Activated CD8-positive, alpha-beta memory T cell treated with anti-CD3 and anti-CD28 coated beads, Interleukin-2, amount 10 ng/mL, durations not matched to agents 7 days and 5 days (primary cell): Measurements from ENCODE around the gene AGBL2. TPM values are rescaled to one million over a fixed set of nuclear protein-coding genes. Genes with fewer than 3 reads are reported as not detected.
"Not testable (repeated sequence)": the region's sequence is repeated elsewhere in the genome, so short reads cannot be mapped to it uniquely, and the experiment has no call there.

Source experiments
- ATAC-seq: fragments of 150-1000 bp; cut with Tn5 transposase; one replicate; pipeline ENCODE4 v1.10.0; 2021; ENCODE audit warnings: moderate library complexity
- CTCF ChIA-PET: fragments of 350-600 bp; sonication (Branson Sonifier 250); formaldehyde crosslinking; loops from one replicate; lab custom pipeline; 2021; ENCODE audit warnings: antibody characterized with exemption; lab: Charles Lee
- DNase-seq: peaks from one replicate; pipeline ENCODE4 v3.0.0-alpha.2; 2020
- H3K27ac Mint-ChIP-seq: one replicate; pipeline ENCODE4 v1.8.0; 2021; ENCODE audit warnings: mild to moderate bottlenecking, mixed read lengths
- H3K27me3 Mint-ChIP-seq: one replicate; pipeline ENCODE4 v1.8.0; 2021; ENCODE audit warnings: mixed read lengths
- H3K36me3 Mint-ChIP-seq: one replicate; pipeline ENCODE4 v1.8.0; 2021; ENCODE audit warnings: mild to moderate bottlenecking, mixed read lengths
- H3K4me1 Mint-ChIP-seq: one replicate; pipeline ENCODE4 v1.8.0; 2021; ENCODE audit warnings: mixed read lengths
- H3K4me3 Mint-ChIP-seq: one replicate; pipeline ENCODE4 v1.8.0; 2021; ENCODE audit warnings: mild to moderate bottlenecking, moderate library complexity, mixed read lengths
- H3K9me3 Mint-ChIP-seq: one replicate; pipeline ENCODE4 v1.8.0; 2022; ENCODE audit warnings: low read depth, mixed read lengths
- total RNA-seq, 2 experiments: library from RNA; stranded (reverse); gene quantifications; one replicate each; pipeline ENCODE4 v1.2.3, GENCODE V29; 2021

AGBL2 gene
- total RNA-seq, 2 experiments from 2014 or later: 5.6 to 10.3 TPM

GRCh38 chr11:47724041-47724729 is 9.0 kb upstream of the AGBL2 start:
- no peaks in the 10 kb centered on the region for H3K9me3 Mint-ChIP-seq
- H3K27me3 Mint-ChIP-seq: no peaks in the 10 kb centered on the region
- H3K4me3 Mint-ChIP-seq: no peak overlapping the region
- peaks cover 50% of the 10 kb centered on the region for H3K36me3 Mint-ChIP-seq
- peaks cover 9% of the 10 kb centered on the region for H3K4me1 Mint-ChIP-seq
- ATAC-seq: no peak
- H3K27ac Mint-ChIP-seq: no peak overlapping the region
- CTCF ChIA-PET: interaction anchor here (1.1 kb wide), 1 partner anchor 10 kb away, joined by 3 read pairs; no protein-coding TSS in a partner anchor
- no peak for DNase-seq

- peaks cover 49% of the 10 kb centered on the region for H3K36me3 Mint-ChIP-seq
These were observed 7.9 kb upstream of the AGBL2 start for GRCh38 chr11:47723041-47723440.

DNA sequence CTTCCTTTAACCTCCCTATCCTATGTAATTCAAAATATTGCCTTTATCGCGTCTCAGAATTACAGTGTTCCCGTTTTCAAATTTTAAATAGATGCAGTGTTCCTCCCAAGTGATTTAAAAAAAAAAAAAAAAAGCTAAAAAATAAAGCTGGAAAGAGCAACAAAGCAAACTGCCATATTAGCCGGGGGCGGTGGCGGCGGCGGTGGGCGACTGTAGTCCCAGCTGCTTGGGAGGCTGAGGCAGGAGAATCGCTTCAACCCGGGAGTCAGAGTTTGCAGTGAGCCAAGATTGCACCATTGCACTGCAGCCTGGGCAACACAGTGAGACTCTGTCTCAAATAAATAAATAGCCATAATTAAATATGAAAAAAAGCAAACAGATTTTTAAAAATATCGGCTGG is 5.5 kb upstream of the AGBL2 start:
- H3K27me3 Mint-ChIP-seq: no peaks in the 10 kb centered on the region
- H3K36me3 Mint-ChIP-seq: peaks cover 52% of the 10 kb centered on the region
- CTCF ChIA-PET: interaction anchor here (0.6 kb wide), 1 partner anchor 1079 kb away, joined by 3 read pairs; no protein-coding TSS in a partner anchor

More at GRCh38 chr11:47723041-47723440, 7.9 kb upstream of the AGBL2 start:
- no peaks in the 10 kb centered on the region for H3K9me3 Mint-ChIP-seq
- DNase-seq: no peak
- H3K4me3 Mint-ChIP-seq: no peak overlapping the region
- CTCF ChIA-PET: interaction anchor here (0.7 to 1.1 kb wide), 2 partner anchors 9 to 35 kb away, joined by 4 read pairs; no protein-coding TSS in a partner anchor
- H3K27ac Mint-ChIP-seq: no peak overlapping the region
- H3K27me3 Mint-ChIP-seq: no peaks in the 10 kb centered on the region
- H3K4me1 Mint-ChIP-seq: peaks cover 9% of the 10 kb centered on the region
- no peak for ATAC-seq

DNA sequence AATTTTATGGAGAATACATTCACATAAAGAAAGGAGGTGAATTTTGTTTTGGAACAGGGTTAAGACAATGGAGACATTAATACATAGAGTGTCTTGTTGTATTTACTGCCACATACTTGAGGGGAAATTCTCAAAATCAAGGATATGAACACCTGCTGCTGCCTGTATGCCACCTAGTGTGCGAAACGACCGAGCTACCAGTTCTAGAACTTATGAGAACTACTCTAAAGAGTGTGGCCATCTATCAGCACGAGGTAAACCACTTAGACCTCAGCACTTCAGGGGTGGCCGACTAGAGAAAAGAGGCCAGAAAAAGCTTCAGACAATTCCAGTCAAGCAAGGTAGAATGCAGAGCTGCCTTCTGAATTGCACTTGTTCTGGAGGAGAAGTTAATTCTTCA is 1.5 kb upstream of the AGBL2 start:
- peak overlapping the region; percentile 80 for H3K27ac Mint-ChIP-seq
- no peaks in the 10 kb centered on the region for H3K9me3 Mint-ChIP-seq
- no peak overlapping the region for H3K4me3 Mint-ChIP-seq
- H3K4me1 Mint-ChIP-seq: peaks cover 25% of the 10 kb centered on the region
- ATAC-seq (no peak), DNase-seq (peak; percentile 49)
- no peaks in the 10 kb centered on the region for H3K27me3 Mint-ChIP-seq
- H3K36me3 Mint-ChIP-seq: peaks cover 27% of the 10 kb centered on the region
- CTCF ChIA-PET: interaction anchor here (0.7 to 1.9 kb wide), 2 partner anchors 75 to 151 kb away, joined by 3 to 6 read pairs; no protein-coding TSS in a partner anchor

More for the DNA sequence above, 5.5 kb upstream of the AGBL2 start:
- DNase-seq: no peak
- no peak for ATAC-seq
- no peaks in the 10 kb centered on the region for H3K9me3 Mint-ChIP-seq
- H3K4me1 Mint-ChIP-seq: peaks cover 13% of the 10 kb centered on the region
- no peak overlapping the region for H3K4me3 Mint-ChIP-seq
- H3K27ac Mint-ChIP-seq: no peak overlapping the region

DNA sequence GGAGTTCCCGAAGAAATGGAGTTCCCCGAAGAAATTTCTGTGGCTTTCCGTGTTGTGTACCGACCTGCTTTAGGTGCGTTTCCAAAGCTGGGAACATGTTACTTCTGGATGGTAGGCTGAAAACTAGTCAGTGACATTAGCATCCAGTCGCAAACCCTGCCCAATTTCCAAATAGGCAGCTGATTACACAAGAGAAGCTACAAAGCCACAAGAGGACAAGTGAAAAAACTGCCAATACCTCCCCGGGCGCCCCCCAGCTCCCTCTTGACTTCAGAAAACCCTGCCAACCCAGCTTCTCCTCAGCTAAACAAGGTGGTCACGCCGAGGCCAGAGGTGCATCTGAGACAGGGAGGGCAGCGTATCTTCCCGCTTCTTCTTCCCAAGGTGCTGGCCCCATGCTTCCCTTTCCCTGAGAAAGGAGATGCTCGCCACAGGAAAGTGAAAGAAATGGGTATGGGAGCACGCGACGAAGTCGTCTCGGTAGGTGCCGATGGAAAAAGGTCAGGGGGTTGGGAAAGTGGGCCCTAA is 551 bp downstream of the AGBL2 start:
- CTCF ChIA-PET: interaction anchor here (0.9 to 1.9 kb wide), 4 partner anchors 71 to 161 kb away, joined by 3 to 9 read pairs (median 5); partner anchors contain the start of genes CELF1 and NUP160
- H3K9me3 Mint-ChIP-seq: no peaks in the 10 kb centered on the region
- H3K27me3 Mint-ChIP-seq: no peaks in the 10 kb centered on the region
- H3K27ac Mint-ChIP-seq: peak overlapping the region; percentile 95
- H3K4me1 Mint-ChIP-seq: peaks cover 28% of the 10 kb centered on the region
- DNase-seq: peak; percentile 44
- H3K4me3 Mint-ChIP-seq: peak overlapping the region; percentile 92
- H3K36me3 Mint-ChIP-seq: peaks cover 17% of the 10 kb centered on the region
- peak; percentile 1 for ATAC-seq

GRCh38 chr11:47711816-47712215 is 3.4 kb downstream of the AGBL2 start:
- no peak overlapping the region for H3K4me3 Mint-ChIP-seq
- CTCF ChIA-PET: interaction anchor here (1.1 kb wide), 1 partner anchor 399 kb away, joined by 3 read pairs; no protein-coding TSS in a partner anchor
- DNase-seq: no peak
- no peak overlapping the region for H3K27ac Mint-ChIP-seq
- H3K4me1 Mint-ChIP-seq: peaks cover 22% of the 10 kb centered on the region
- no peaks in the 10 kb centered on the region for H3K9me3 Mint-ChIP-seq
- no peaks in the 10 kb centered on the region for H3K27me3 Mint-ChIP-seq
- H3K36me3 Mint-ChIP-seq: peaks cover 12% of the 10 kb centered on the region
- ATAC-seq: no peak

DNA sequence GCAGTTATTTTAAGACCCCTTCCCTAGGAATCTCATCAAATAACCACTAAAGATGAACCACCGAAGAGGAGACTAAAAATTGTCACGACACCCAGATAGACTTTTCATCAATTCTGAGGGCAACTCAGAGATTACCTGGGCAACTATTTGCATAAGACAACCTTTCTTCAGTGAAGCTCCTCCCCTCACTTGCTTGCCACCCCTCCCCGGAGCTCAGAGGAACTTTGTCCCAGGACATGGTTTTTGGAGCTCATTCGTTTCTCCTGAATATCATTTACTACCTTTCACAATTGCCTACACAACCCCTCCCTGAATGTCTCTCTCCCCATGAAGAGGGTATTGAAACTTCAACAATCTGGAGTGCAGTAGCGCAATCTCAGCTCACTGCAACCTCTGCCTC is 3.9 kb downstream of the AGBL2 start:
- no peak overlapping the region for H3K4me3 Mint-ChIP-seq
- no peaks in the 10 kb centered on the region for H3K27me3 Mint-ChIP-seq
- no peak for ATAC-seq
- CTCF ChIA-PET: interaction anchor here (1.1 kb wide), 1 partner anchor 399 kb away, joined by 3 read pairs; no protein-coding TSS in a partner anchor
- no peaks in the 10 kb centered on the region for H3K9me3 Mint-ChIP-seq
- peaks cover 16% of the 10 kb centered on the region for H3K4me1 Mint-ChIP-seq
- no peak overlapping the region for H3K27ac Mint-ChIP-seq
- no peak for DNase-seq
- peaks cover 7% of the 10 kb centered on the region for H3K36me3 Mint-ChIP-seq

DNA sequence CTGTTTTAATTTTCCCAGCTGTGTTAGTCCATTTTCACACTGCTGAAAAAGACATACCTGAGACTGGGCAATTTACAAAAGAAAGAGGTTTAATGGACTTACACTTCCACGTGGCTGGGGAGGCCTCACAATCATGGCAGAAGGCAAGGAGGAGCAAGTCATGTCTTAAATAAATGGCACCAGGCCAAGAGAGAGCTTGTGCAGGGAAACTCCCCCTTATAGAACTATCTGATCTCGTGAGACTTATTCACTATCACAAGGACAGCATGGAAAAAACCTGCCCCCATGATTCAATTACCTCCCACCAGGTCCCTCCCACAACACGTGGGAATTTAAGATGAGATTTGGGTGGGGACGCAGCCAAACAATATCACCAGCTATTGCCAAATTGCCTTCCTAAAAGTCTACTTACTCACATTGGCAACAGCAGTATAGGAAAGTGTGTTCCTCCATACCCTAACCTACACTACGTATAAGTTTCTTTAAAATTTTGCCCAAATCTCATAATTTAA is 7.8 kb downstream of the AGBL2 start:
- H3K27ac Mint-ChIP-seq, H3K4me1 Mint-ChIP-seq, H3K9me3 Mint-ChIP-seq, H3K27me3 Mint-ChIP-seq, CTCF ChIA-PET, DNase-seq, H3K36me3 Mint-ChIP-seq, H3K4me3 Mint-ChIP-seq, ATAC-seq: not testable (repeated sequence)

DNA sequence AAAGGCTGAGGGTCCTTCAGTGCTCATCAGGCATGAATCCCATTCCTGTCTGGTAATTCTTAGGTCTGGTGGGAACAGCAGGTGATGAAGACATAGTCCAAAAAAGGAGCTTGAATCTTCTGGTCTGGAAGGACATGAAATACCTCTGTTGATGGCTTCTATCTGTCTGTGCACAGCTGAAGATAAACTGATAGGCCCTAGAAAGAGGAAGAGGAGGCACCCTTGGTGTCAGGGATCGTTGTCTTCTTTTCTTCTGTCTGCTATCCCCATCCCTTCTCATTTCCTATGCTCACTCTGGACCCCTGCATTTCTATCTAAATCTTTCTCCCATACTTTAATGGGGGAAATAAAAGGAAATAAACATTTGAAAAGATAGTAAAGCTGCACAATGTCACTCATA is 9.4 kb downstream of the AGBL2 start:
- no peak for ATAC-seq
- no peak for DNase-seq
- no peaks in the 10 kb centered on the region for H3K27me3 Mint-ChIP-seq
- H3K4me3 Mint-ChIP-seq: no peak overlapping the region
- H3K4me1 Mint-ChIP-seq: peaks cover 3% of the 10 kb centered on the region
- H3K36me3 Mint-ChIP-seq: peaks cover 4% of the 10 kb centered on the region
- CTCF ChIA-PET: no interaction called here
- no peaks in the 10 kb centered on the region for H3K9me3 Mint-ChIP-seq
- H3K27ac Mint-ChIP-seq: no peak overlapping the region

DNA sequence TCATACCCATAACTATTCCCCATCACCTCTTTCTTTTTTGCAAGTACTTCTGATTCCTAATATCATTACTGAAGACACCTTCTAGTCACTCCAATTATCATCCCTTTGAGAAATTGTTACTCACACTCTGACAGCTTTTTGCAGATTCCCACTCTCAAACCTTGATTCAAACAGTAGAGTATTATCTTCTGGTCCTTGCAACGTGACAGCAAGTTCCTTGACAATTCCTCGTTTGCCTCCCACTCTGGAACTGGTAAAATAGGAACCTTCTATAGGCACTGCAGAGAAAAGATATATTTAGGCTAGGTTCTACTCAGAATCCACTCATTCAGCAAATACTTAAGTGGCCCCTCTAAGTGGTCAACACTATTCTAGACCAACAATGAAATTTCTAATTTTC is 23.2 kb downstream of the AGBL2 start:
- Mint-ChIP-seq H3K36me3 (no peaks in the 10 kb centered on the region), H3K9me3 (no peaks in the 10 kb centered on the region), H3K27ac (no peak overlapping the region), H3K27me3 (no peaks in the 10 kb centered on the region), H3K4me1 (peaks cover 8% of the 10 kb centered on the region), H3K4me3 (no peak overlapping the region)
- DNase-seq (no peak), ATAC-seq (no peak)
- CTCF ChIA-PET: interaction anchor here (0.7 kb wide), 1 partner anchor 1162 kb away, joined by 3 read pairs; no protein-coding TSS in a partner anchor

DNA sequence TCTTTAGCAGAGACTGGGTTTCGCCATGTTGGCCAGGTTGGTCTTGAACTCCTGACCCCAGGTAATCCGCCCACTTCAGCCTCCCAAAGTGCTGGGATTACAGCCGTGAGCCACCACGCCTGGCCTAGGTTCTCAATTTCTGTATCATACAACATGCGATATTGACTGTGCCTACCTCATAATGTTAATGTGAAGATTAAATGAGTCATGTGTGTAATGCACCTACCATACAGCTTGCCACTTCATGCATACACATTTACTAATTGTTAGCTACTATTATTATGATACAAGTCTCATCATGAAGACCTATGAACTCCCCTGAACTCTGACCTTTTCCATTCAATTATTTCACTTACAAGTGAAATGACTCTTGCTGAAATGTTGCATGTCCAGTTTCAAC is 25.7 kb downstream of the AGBL2 start:
- Mint-ChIP-seq H3K27me3 (no peaks in the 10 kb centered on the region), H3K4me1 (peaks cover 8% of the 10 kb centered on the region), H3K9me3 (no peaks in the 10 kb centered on the region), H3K27ac (no peak overlapping the region), H3K36me3 (no peaks in the 10 kb centered on the region), H3K4me3 (no peak overlapping the region)
- ATAC-seq: no peak
- DNase-seq: no peak
- CTCF ChIA-PET: no interaction called here

- ATAC-seq (no peak), DNase-seq (no peak)
- Mint-ChIP-seq H3K27ac (no peak overlapping the region), H3K27me3 (no peaks in the 10 kb centered on the region), H3K4me3 (no peak overlapping the region), H3K4me1 (peaks cover 8% of the 10 kb centered on the region), H3K36me3 (no peaks in the 10 kb centered on the region), H3K9me3 (no peaks in the 10 kb centered on the region)
- CTCF ChIA-PET: no interaction called here
These were observed 26.2 kb downstream of the AGBL2 start for GRCh38 chr11:47688991-47689390.

DNA sequence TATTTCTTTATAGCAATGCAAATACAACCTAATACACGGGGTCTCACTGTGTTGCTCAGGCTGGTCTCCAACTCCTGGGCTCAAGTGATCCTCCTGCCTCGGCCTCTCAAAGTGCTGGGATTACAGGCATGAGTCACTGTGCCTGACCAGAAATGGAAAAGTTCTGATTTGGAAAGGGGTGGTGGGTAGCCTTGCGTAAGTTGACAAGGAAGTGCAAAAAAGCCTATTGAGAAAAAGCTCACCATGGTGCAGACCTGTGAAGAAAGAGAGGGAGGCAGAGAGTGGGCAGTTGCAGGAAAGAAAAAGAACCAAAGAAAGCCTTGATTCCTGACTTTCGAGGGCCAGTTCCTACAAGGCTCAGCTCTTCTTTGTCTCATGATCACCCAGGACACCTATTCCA is 27.1 kb downstream of the AGBL2 start:
- CTCF ChIA-PET: no interaction called here
- Mint-ChIP-seq H3K27me3 (no peaks in the 10 kb centered on the region), H3K4me1 (peaks cover 6% of the 10 kb centered on the region), H3K9me3 (no peaks in the 10 kb centered on the region), H3K4me3 (no peak overlapping the region), H3K36me3 (no peaks in the 10 kb centered on the region), H3K27ac (no peak overlapping the region)
- no peak for ATAC-seq
- no peak for DNase-seq
